Activated effector memory CD4-positive, alpha-beta T cell treated with Interleukin-2 at 50 U/mL for 16 hours (primary cell): ENCODE measurements around the gene PLEKHJ1.
A peak's percentile ranks its signal among the peaks of the same experiment; 100 is the strongest.
"Not testable (repeated sequence)": the region's sequence is repeated elsewhere in the genome, so short reads cannot be mapped to it uniquely, and the experiment has no call there.

ENCODE experiments used
- DNase-seq: peaks from one replicate; pipeline ENCODE4 v3.0.0-alpha.2; 2020

The PLEKHJ1 gene, protein sequence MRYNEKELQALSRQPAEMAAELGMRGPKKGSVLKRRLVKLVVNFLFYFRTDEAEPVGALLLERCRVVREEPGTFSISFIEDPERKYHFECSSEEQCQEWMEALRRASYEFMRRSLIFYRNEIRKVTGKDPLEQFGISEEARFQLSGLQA

DNA sequence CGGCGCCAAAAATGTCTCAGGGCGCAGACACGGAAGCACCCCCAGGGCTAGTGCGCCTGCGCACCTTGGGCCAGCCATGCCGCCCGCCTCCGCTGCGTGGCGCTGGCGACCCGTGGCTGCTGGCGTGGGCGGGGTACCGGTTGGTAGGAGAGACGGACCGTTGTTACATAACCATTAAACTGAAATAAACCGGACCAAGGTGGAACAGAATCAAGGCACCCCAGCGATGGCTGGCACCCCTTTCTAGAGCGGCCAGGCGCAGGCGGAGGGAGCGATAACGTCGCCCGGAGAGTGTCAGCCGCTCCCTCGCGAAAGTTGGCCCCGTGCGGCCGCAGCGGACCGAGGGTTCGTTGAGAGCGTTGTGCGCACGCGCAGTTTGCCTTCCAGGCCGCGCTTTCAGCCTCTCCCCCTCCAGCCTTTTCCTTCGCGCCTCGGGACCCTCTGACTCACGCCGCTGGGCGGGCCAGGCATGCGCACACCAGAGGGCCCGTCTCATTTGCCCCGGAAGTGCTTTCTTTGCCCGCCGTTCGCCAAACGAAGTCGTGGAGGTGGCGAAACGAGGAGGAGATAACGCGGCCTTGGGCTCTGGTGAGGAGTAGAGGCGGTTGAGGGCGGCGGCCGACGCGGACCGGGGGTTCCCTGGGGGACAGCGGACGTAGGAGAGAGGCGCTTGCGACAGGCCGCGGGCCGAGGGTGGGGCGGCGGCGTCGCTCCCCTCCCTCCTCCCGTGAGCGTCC lies at the start of gene PLEKHJ1, which contains the start of gene SF3A2:
PLEKHJ1 (minus strand) TSS at position 16 of the 737 bp plus-strand sequence. CDS start 81 bp downstream, outside the sequence.
SF3A2 (plus strand) TSS at position 511 of the 737 bp plus-strand sequence. CDS start 6,595 bp downstream, outside the sequence.
- DNase-seq: peak; percentile 98

DNA sequence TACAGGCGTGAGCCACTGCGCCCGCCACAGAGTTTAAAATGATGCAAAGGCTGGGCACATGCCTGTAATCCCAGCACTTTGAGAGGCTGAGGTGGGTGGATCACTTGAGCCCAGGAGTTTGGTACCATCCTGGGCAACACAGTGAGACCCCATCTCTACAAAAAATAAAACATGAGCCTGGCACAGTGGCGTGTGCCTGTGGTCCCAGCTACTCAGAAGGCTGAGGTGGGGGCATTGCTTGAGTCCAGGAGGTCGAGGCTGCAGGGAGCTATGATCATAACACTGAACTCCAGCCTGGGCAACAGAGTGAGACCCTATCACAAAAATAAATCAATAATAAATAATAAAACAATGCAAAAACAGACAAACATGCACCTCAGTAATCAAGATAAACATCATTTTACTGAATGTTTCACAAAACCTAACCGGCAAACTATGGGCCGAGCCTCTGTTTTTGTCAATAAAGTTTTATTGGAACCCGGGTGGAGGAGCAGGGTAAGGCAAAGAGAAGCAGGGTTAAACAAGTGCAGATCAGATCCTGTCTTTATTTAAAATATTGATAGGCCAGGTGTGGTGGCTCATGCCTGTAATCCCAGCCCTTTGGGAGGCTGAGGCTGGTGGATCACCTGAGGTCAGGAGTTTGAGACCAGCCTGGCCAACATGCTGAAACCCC lies 47.8 kb upstream of the PLEKHJ1 start:
- no peak for DNase-seq

DNA sequence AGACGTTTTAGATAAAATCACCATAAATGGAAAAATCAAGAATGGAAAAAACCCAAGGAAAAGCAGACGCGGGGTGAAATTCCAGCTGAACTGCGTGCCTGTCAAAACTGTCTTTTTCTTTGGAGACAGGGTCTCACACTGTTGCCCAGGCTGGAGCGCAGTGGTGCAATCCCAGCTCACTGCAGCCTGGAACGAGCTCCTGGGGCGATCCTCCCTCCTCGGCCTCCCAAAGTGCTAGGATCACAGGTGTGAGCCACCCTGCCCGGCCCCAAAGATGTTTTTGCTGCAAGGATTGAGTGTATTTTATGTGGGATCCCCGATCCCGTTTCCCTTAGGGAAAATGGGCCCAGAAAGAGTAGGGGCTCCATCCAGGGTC lies 46.7 kb upstream of the PLEKHJ1 start:
- no peak for DNase-seq

DNA sequence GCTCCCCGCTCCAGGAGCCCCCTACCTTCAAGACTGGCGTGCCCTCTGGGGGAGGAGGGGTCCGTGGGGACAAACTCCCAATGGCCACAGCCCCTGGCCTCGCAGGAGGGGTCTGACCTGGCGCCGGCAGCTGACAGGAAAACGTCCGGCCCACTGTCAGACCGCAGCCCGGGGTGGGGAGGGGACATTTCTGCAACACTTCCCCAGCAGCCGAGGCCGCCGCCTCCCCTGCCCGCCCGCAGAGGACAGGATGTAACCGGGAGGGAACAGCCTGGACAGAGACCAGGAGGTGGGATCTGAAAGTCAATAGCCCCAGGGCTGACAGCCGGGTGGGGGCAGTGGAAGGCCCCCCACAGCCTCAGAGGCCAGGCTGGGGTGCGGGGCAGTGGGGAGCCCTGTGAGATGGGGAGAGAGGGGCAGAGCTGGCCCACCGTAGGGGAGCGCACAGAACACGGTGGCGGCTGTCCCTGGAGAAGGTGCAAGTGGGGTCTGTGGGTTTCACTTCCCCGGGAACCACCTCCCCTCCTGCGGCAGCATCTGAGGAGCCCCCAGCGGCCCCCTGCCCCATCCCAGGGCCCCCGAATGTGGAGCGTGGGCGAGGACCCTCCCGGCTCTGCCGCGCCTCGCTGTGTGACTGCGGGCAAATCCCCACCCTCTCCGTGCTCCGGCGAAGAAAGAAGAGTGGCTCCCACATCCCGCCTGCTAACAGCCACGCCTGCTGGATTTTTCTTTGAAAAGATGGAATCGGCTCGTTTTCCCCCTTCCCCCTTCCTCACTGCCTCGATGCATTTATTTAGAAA lies 46.1 kb upstream of the PLEKHJ1 start, which contains the start of gene PEAK3:
PEAK3 (minus strand) TSS at position 114 of the 800 bp plus-strand sequence. CDS start 1,244 bp downstream, outside the sequence.
- DNase-seq: no peak

DNA sequence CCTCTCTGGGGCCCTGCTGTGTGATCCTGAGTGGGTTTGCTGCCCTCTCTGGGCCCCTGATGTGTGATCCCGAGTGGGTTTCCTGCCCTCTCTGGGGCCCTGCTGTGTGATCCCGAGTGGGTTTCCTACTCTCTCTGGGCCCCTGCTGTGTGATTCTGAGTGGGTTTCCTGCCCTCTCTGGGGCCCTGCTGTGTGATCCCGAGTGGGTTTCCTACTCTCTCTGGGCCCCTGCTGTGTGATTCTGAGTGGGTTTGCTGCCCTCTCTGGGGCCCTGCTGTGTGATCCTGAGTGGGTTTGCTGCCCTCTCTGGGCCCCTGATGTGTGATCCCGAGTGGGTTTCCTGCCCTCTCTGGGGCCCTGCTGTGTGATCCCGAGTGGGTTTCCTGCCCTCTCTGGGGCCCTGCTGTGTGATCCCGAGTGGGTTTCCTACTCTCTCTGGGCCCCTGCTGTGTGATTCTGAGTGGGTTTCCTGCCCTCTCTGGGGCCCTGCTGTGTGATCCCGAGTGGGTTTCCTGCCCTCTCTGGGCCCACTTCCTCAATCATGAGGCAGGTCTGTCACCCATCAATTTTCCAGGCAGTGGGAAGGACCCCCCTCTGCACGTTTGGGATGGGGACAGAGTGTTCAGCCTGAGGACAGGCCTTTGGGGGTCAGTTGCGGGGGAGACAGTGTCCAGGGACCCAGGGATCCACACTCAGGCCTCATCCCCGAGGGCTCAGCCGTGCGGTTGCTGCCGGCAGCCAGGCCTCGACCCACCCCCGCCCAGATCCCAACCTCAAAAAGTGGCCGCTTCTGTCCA lies 45.3 kb upstream of the PLEKHJ1 start:
- DNase-seq: not testable (repeated sequence)

DNA sequence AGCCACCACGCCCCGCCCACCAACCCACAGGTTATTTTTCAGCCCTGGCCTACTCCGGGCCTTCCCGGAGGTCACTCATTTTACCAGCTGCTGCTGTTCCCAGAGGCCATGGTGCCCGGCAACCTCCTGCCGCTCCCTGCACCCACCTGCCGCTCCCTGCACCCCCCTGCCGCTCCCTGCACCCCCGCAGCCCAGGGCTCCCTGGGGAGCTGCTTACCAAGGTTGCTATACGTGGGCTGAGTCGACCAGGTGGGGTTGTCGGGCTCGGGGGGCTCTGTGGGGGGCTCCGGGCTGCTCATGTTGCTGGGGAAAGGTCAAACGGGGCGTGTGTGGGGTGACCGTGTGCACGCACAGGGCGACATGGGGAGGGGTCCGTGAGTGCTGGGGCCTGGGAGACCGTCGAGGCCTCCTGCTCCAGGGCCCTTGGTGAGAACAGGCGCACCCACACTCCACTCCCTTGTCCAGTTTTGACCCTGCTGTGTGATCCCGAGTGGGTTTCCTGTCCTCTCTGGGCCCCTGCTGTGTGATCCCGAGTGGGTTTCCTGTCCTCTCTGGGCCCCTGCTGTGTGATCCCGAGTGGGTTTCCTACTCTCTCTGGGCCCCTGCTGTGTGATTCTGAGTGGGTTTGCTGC lies 44.6 kb upstream of the PLEKHJ1 start:
- no peak for DNase-seq

DNA sequence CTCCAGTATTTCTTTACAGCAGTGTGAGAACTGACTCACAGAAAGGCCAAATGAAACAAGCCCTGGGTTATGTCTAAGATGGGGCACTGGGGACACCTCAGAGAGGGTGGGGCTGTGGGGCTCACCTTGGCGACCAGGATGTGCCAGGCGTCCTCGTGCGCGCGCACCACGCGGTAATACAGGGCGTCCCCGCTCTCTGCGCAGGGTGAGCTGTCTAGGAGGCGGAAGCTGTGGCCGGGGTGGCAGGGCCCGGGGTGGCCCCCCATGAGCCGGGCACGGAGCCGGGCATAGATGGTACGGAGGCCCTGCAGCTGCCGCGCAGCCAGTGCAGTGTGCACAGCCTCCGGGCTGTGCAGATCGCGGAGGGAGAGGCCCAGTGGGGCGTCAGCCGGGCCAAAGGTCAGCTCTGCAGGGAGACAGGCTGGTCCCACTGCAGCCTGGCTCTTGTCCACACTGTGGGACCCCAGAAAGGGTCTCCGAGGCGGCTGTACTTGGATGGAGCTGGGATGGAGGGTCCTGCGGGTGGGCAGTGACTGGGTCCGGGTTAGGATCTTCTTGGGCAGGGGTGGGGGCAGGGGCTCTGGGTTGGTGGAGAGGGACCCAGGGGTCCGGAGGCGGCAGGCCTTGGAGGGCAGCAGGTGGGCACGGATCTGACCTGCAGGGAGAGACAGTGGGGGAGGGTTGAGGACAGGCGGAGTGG lies 42.5 kb upstream of the PLEKHJ1 start:
- DNase-seq: no peak

DNA sequence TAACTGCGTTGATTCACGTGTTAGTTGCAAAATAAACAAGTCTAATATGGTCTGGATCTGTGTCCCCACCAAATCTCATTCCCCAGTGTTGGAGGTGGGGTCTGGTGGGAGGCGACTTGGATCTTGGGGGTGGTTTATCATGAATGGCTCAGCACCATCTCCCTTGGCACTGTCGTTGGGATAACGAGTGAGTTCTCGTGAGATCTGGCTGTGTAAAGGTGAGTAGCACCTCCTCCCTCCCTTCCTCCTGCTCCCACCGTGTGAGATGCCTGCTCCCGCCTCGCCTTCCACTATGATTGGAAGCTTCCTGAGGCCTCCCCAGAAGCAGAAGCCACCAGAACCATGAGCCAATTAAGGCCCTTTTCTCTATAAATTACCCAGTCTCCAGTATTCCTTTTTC lies 41.0 kb upstream of the PLEKHJ1 start:
- no peak for DNase-seq

DNA sequence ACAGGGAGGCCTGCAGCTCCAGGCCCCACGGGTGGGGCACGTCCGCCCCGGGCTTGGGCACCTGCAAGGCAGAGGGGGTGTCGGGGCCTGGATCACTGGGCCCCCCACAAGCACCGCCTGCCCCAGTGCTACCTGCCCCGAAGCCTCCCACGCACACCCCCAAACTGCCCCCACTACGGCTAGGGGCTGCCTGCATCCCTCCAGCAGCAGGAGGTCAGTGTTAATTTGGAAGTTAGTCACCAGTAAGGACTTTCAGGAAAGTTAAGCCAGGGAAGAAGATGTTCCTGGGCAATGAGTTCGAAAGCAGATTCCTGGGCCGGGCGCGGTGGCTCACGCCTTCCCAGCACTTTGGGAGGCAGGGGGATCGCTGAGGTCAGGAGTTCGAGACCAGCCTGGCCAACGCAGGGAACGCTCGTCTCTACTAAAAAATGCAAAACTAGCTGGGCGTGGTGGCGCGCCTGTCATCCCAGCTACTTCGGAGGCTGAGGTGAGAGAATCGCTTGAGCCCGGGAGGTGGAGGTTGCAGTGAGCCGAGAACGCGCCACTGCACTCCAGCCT lies 40.4 kb upstream of the PLEKHJ1 start:
- DNase-seq: no peak

DNA sequence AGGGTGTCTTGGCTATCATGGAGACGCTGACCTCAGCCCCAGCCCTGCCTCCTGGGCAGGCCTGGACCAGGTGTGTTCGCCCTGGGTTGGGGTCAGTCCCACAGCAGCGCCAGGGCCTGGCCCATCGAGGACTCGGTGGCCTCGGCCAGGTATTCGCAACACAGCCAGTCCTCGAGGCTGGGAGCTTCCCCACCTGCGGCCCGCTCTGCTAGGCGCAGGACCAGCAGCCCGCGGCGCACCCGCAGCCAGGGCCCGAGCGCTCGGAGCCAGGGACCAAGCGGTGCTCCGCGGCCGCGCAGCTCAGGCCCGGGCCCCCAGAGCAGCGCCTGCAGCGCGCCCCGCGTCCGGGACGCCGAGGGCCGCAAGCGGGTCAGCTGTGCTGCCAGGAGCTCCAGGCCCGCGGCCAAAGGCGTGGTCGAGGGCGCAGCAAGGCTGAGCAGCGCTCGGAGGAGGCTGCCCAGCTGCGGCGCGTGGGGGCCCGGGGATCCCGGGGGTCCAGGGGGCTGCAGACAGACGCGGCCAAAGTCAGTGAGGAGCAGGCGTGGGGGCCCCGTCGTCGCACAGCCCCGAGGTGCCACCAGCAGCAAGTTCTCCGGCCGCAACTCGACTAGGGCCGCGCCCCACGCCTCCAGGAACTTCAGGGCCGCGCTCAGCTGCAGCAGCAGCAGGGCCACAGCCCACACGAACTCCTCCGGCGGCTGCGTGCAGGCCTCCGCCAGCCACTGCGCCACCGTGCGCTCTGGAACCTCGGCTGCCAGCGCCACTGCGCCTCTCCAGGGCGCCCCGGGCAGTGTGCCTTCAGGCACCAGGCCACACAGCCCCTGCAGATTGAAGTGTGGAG lies 39.7 kb upstream of the PLEKHJ1 start:
- no peak for DNase-seq

DNA sequence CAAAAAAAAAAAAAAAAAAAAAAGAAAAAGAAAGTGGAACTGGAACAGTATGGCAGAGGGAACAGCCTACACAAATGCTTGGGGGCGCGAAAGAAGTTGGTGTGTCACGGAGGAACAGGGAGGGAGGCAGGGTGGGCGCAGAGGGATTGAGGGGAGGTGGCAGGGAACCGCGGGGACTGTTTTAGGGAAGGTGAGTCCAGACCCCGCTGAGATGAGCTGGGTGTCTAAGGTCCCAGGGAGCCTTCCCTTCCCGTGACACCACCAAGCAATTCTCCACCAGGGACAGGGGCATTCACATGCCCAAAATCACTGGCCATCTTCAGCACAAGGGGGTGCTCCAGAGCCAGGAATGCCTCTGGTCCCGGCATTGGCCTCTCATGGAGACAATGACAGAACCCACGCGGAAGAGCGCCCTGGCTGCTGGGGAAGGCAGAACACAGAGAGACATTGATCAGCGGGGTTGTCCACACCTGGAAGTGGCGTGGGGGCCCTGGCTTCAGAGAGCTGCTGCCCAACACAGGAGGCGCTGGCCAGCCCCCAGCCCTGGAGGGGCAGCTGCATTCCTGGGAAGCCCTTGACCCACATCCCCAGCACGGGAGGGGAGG lies 38.9 kb upstream of the PLEKHJ1 start:
- DNase-seq: peak; percentile 41

DNA sequence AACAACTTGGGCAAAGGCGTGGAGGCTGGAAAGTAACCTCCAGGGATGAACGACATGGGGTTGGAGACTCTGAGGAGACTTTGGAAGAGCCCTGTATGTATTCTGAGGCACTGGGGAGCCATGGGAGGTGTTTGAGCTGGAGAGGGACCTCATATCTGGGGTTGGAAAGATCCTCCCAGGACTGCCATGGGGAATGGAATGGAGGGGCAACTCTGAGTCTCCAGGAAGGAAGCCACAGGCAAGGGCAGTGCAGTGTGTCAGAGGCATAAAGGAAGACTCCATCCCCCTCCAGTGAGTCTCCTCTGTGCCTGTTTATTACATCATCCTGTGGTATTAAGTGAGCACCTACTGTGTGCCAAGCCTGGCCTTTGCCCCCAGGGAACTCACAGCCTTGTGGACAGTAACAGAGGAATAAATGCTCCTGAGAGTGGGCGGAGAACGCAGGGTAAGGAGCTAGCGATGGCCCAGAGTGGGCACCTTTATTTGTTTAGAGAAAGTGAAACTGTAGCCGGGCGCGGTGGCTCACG lies 38.1 kb upstream of the PLEKHJ1 start:
- no peak for DNase-seq

DNA sequence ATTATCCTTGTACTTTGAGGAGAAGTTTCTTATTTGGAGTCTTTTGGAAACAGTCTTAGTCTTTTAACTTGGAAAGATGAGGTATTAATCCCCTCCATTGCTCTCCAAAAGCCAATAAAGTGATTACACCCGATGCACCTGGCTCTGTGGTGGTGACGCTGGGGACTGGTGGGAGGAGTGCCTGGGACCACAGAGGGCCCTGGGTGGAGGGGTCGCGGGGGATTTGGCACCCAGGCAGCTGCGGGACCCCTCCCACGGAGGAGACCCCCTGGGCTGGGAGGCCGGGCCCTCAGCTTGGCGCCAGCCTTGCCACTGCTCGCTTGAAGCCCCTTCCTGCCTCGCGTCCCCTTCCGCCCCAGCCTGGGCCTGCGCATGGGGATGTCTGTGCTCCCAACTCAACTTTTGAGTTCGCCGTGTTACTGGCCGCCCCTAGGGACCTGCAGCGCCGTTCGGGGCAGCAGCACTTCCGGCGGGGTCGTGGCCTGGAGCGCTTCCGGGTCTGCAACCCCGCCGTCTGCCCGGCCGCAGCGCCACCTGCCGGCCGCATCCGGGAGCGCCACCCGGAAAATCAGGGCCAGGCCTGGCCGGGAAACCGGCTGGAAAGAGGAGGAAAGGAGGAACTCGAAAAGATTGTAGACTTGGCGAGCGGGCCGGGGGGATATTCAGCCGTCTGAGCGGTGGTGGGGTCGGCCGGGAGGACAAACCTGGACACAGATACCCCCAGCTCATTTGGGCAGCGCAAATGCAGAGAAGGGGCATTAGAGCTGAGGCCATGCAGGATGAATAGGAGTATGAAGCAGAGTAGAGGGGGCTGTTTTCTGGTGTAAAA lies 37.4 kb upstream of the PLEKHJ1 start:
- peak; percentile 63 for DNase-seq

DNA sequence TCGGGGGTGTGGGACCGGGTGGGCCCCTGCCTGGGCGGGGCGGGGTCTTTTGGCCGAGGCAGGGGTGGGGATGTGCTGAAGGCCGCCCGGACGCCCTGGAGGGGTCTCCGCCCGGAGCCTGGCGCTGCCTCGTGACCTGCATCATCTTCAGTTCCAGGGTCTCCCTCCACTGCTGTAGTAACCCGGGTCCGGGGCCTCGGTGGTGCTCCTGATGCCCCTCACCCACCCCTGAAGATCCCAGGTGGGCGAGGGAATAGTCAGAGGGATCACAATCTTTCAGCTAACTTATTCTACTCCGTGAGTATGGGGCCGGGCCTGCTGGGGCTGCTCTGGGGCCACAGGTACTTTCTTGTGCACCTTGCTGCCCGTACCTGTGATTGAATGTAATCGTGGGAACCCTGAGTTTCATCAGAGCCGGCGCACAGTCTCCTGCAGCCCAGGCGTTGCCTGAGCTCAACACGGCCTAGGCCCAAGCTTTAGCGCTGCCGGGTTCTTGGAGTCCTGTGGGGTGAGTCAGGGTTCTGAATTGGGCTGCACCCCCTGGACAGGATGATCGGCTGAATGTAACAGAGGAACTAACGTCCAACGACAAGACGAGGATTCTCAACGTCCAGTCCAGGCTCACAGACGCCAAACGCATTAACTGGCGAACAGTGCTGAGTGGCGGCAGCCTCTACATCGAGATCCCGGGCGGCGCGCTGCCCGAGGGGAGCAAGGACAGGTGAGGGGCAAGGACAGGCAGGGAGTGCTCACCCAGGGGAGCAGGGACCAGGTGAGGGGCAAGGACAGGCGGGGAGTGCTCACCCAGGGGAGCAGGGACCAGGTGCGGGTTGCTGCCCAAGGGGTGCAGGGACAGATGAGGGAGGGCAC lies 35.3 kb upstream of the PLEKHJ1 start:
- no peak for DNase-seq

DNA sequence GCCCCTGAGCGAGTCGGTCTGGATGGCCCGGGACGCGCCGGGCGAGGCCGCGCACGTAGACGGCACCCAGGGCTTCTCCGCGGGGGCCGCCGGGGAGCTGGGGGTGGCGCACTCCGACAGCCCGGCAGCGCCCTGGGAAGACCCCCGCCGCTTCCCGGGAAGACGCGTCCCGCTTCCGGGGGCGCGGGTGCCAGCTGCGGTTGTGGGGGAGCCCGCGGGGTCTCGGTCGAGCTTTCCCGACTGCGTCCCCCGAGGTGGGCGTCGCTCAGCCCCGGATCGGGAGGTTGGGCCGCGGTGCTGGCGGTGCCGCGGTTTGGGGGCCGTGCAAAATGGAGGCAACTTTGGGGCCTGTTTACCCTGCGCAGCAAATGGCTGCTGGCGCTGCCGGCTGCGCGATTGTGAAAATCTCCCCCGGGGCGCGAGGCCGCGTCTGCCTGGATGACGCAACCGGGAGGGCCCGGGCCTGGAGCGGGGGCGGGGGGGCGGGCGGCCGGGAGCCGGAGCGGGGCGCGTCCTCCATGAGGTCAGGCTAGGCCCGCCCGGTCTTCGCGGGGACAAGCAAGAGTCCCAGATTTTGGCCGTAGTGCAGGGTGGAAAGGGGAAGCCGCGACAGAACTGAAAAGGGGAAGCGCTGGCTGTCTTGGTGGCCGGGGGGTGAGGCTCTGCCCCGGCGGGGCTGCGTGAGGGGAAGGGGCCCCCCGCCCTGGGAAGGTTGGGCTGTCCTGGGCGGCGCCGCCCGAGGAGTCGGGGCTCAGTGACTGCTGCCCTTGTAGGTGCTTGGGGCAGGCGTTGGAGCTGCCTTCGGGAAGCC lies 34.5 kb upstream of the PLEKHJ1 start:
- peak; percentile 57 for DNase-seq

DNA sequence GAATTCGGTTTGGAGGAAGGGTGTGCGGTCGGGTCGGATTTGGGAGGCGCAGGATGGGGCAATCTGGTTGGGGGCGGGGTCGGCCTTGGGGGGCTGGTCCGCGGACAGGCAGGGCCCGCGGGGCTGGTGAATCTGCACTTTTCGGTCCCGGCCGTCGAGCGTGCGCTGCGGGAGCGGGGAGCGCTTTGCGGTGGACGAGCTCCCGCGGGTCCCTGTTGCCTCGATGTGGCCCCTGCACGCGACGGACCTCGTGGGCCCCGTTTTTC lies 34.0 kb upstream of the PLEKHJ1 start:
- no peak for DNase-seq
